ENCODE data around the gene RPEL1. TPM values are rescaled to one million over a fixed set of nuclear protein-coding genes. Genes with fewer than 3 reads are reported as not detected.
"Not testable (repeated sequence)": the region's sequence is repeated elsewhere in the genome, so short reads cannot be mapped to it uniquely, and the experiment has no call there.

RPEL1 gene
- total and polyA plus RNA-seq, 4 donors, result not detected

- TF ChIP-seq TAF1 (conservative IDR thresholded peaks at IDR 0.05) (no peak), RAD21 (IDR thresholded peaks at IDR 0.05) (no peak), HNF4G (IDR thresholded peaks at IDR 0.05) (no peak), EGR1 (IDR thresholded peaks at IDR 0.05; ENCODE audit: low read depth in 2 of 2) (no peak), MAX (IDR thresholded peaks at IDR 0.05) (no peak), SP1 (IDR thresholded peaks at IDR 0.05) (no peak)
Measured at GRCh38 chr10:103207141-103207540, 38.5 kb upstream of the RPEL1 start (continued).

- 82% methylated on average over 3 of the region's 3 CpGs for WGBS
- H3K27me3 ChIP-seq (ENCODE audit: control insufficient read depth in 4 of 4, insufficient read depth in 4 of 4, low read length in 3 of 4); DNase-seq (ENCODE audit: low spot score); H3K36me3 ChIP-seq (ENCODE audit: control insufficient read depth in 4 of 4, insufficient read depth in 3 of 4, low read depth in 1 of 4, low read length in 3 of 4); H3K27ac ChIP-seq (ENCODE audit: low read depth in 1 of 2, low read length in 2 of 2); H3K9ac ChIP-seq (ENCODE audit: low read depth in 1 of 2, low read length in 2 of 2); H3K9me3 ChIP-seq (ENCODE audit: control insufficient read depth in 4 of 4, low read length in 3 of 4); H3K4me3 ChIP-seq (ENCODE audit: low read depth in 1 of 3, low read length in 3 of 3); H3K4me1 ChIP-seq (ENCODE audit: control insufficient read depth in 4 of 4, insufficient read depth in 4 of 4, low read length in 3 of 4): not testable (repeated sequence)
Measured at GRCh38 chr10:103207643-103208042, 38.0 kb upstream of the RPEL1 start.

GRCh38 chr10:103210262-103210661 is 35.4 kb upstream of the RPEL1 start:
- not testable (repeated sequence) for H3K36me3 ChIP-seq (ENCODE audit: control insufficient read depth in 4 of 4, insufficient read depth in 3 of 4, low read depth in 1 of 4, low read length in 3 of 4); H3K27ac ChIP-seq (ENCODE audit: low read depth in 1 of 2, low read length in 2 of 2); DNase-seq (ENCODE audit: low spot score); H3K27me3 ChIP-seq (ENCODE audit: control insufficient read depth in 4 of 4, insufficient read depth in 4 of 4, low read length in 3 of 4); H3K9ac ChIP-seq (ENCODE audit: low read depth in 1 of 2, low read length in 2 of 2); H3K4me3 ChIP-seq (ENCODE audit: low read depth in 1 of 3, low read length in 3 of 3); H3K4me1 ChIP-seq (ENCODE audit: control insufficient read depth in 4 of 4, insufficient read depth in 4 of 4, low read length in 3 of 4); H3K9me3 ChIP-seq (ENCODE audit: control insufficient read depth in 4 of 4, low read length in 3 of 4)
- WGBS, result 91% methylated on average over 4 of the region's 4 CpGs

GRCh38 chr10:103215601-103216000 is 30.1 kb upstream of the RPEL1 start:
- no peaks in the 10 kb centered on the region for H3K4me1 ChIP-seq (ENCODE audit: control insufficient read depth in 4 of 4, insufficient read depth in 4 of 4, low read length in 3 of 4)
- DNase-seq (ENCODE audit: low spot score), result no peak
- H3K27me3 ChIP-seq (ENCODE audit: control insufficient read depth in 4 of 4, insufficient read depth in 4 of 4, low read length in 3 of 4), result no peaks in the 10 kb centered on the region
- H3K27ac ChIP-seq (ENCODE audit: low read depth in 1 of 2, low read length in 2 of 2), result no peak overlapping the region
- H3K4me3 ChIP-seq (ENCODE audit: low read depth in 1 of 3, low read length in 3 of 3), result no peak overlapping the region
- no peak overlapping the region for H3K9ac ChIP-seq (ENCODE audit: low read depth in 1 of 2, low read length in 2 of 2)
- TF ChIP-seq SP1 (IDR thresholded peaks at IDR 0.05), result no peak
- TF ChIP-seq REST (IDR thresholded peaks at IDR 0.05), result no peak
- no peak for TF ChIP-seq TAF1 (conservative IDR thresholded peaks at IDR 0.05)
- TF ChIP-seq EGR1 (IDR thresholded peaks at IDR 0.05; ENCODE audit: low read depth in 2 of 2), result no peak
- no peak for TF ChIP-seq RAD21 (IDR thresholded peaks at IDR 0.05)
- no peak for TF ChIP-seq YY1 (IDR thresholded peaks at IDR 0.05)
- TF ChIP-seq ATF3 (IDR thresholded peaks at IDR 0.05), result no peak
- no peak for TF ChIP-seq FOXA1 (IDR thresholded peaks at IDR 0.05)
- WGBS, result 92% methylated on average over 5 of the region's 5 CpGs
- no peaks in the 10 kb centered on the region for H3K36me3 ChIP-seq (ENCODE audit: control insufficient read depth in 4 of 4, insufficient read depth in 3 of 4, low read depth in 1 of 4, low read length in 3 of 4)
- H3K9me3 ChIP-seq (ENCODE audit: control insufficient read depth in 4 of 4, low read length in 3 of 4), result no peaks in the 10 kb centered on the region

GRCh38 chr10:103216362-103216761 is 29.3 kb upstream of the RPEL1 start:
- H3K9ac ChIP-seq (ENCODE audit: low read depth in 1 of 2, low read length in 2 of 2); H3K36me3 ChIP-seq (ENCODE audit: control insufficient read depth in 4 of 4, insufficient read depth in 3 of 4, low read depth in 1 of 4, low read length in 3 of 4); H3K4me3 ChIP-seq (ENCODE audit: low read depth in 1 of 3, low read length in 3 of 3); DNase-seq (ENCODE audit: low spot score); H3K27ac ChIP-seq (ENCODE audit: low read depth in 1 of 2, low read length in 2 of 2); H3K9me3 ChIP-seq (ENCODE audit: control insufficient read depth in 4 of 4, low read length in 3 of 4); H3K27me3 ChIP-seq (ENCODE audit: control insufficient read depth in 4 of 4, insufficient read depth in 4 of 4, low read length in 3 of 4); H3K4me1 ChIP-seq (ENCODE audit: control insufficient read depth in 4 of 4, insufficient read depth in 4 of 4, low read length in 3 of 4): not testable (repeated sequence)
- WGBS, result 63% methylated on average over 4 of the region's 4 CpGs
